ENCODE measurements around the gene GNMT. TPM values are rescaled to one million over a fixed set of nuclear protein-coding genes. Genes with fewer than 3 reads are reported as not detected.
A peak's percentile ranks its signal among the peaks of the same experiment; 100 is the strongest.

GNMT gene
- total and polyA plus RNA-seq, 9 of the 15 experiments (the other 6 are each of a cell fraction or from before 2014, with no cell fraction given) = 0.11 to 0.29 (median 0.15) TPM; not detected in 6

GRCh38 chr6:42928986-42929820 lies 31.4 kb upstream of the GNMT start, which contains the start of gene CNPY3 (continued):
- TF ChIP-seq ZBTB33 (CRISPR knock-in tag; IDR thresholded peaks at IDR 0.05) (peak; percentile 74), RERE (CRISPR knock-in tag; IDR thresholded peaks at IDR 0.05; ENCODE audit: borderline replicate concordance) (0 out of 2 replicates have a peak, but pooled peaks have one; percentile 63), ZBTB11 (CRISPR knock-in tag; IDR thresholded peaks at IDR 0.05) (peak; percentile 76 to 98 (median 89); a peak in 5 of 6 replicates), MLLT1 (IDR thresholded peaks at IDR 0.05) (peak; percentile 15 to 85; a peak in 3 of 4 replicates), RAD21 (CRISPR knock-in tag; conservative IDR thresholded peaks at IDR 0.05 in 1 of 2, IDR thresholded peaks at IDR 0.05 in 1 of 2) (peak; percentile 1 to 3; a peak in 1 of 4 replicates), FOS (IDR thresholded peaks at IDR 0.05; ENCODE audit: extremely low read depth, insufficient read length) (peak; percentile 99), CREB3 (tag; conservative IDR thresholded peaks at IDR 0.05; ENCODE audit: low read depth) (0 out of 2 replicates have a peak, but pooled peaks have one; percentile 28), MXD1 (CRISPR knock-in tag; IDR thresholded peaks at IDR 0.05; ENCODE audit: borderline replicate concordance, poor library complexity, severe bottlenecking) (peak; percentile 87)

All from K562 (cell line).